Astrocyte of the spinal cord (primary cell): ENCODE data around the gene TBX19.
A peak's percentile ranks its signal among the peaks of the same experiment; 100 is the strongest.

Experiments used
- DNase-seq: peaks from one replicate; pipeline ENCODE4 v3.0.0; 2011; ENCODE audit warnings: low read depth, low spot score
- H3K4me3 ChIP-seq: 2 replicates; pipeline ENCODE4 v1.5.1; 2011; ENCODE audit warnings: low read depth, mild to moderate bottlenecking, low read length, moderate library complexity
- CTCF ChIP-seq: IDR thresholded peaks from 2 replicates; pipeline ENCODE4 v1.5.1; 2012; ENCODE audit warnings: low read depth, mild to moderate bottlenecking, low read length, inconsistent platforms
- in situ Hi-C: cut with HindIII; loops from 2 replicates; pipeline ENCODE4 v1.10.0; 2017; ENCODE audit warnings: low sequenced_read_pairs

TBX19 gene

GRCh38 chr1:168271636-168272035 lies 9.0 kb upstream of the TBX19 start:
- no peak for DNase-seq
- no peak overlapping the region for H3K4me3 ChIP-seq
- TF ChIP-seq CTCF: no peak
- in situ Hi-C loops: no loop called here

- H3K4me3 ChIP-seq: no peak overlapping the region
- peak; percentile 23 for DNase-seq
- in situ Hi-C loops: no loop called here
- TF ChIP-seq CTCF: no peak
Measured at GRCh38 chr1:168273575-168273974, 7.1 kb upstream of the TBX19 start.

- in situ Hi-C loops: no loop called here
- no peak overlapping the region for H3K4me3 ChIP-seq
- TF ChIP-seq CTCF: no peak
- no peak for DNase-seq
Measured at GRCh38 chr1:168279253-168279652, 1.4 kb upstream of the TBX19 start.

- no peak overlapping the region for H3K4me3 ChIP-seq
- no peak for TF ChIP-seq CTCF
- no peak for DNase-seq
- in situ Hi-C loops: no loop called here
Measured at GRCh38 chr1:168281603-168282325, 1.1 kb downstream of the TBX19 start.

- peak; percentile 14 for DNase-seq
- TF ChIP-seq CTCF: no peak
- H3K4me3 ChIP-seq: no peak overlapping the region
- in situ Hi-C loops: no loop called here
Measured at GRCh38 chr1:168285521-168285790, 4.8 kb downstream of the TBX19 start.

GRCh38 chr1:168285971-168286927 lies 5.6 kb downstream of the TBX19 start:
- no peak for DNase-seq
- no peak overlapping the region for H3K4me3 ChIP-seq
- in situ Hi-C loops: no loop called here
- TF ChIP-seq CTCF: no peak
